Measurements from ENCODE around the gene ATP13A5.

ATP13A5 gene

GRCh38 chr3:193350744-193351143 lies 27.8 kb downstream of the ATP13A5 start:
- no peak for DNase-seq (ENCODE audit: low read depth, low spot score)
- TF ChIP-seq CTCF (IDR thresholded peaks at IDR 0.05; ENCODE audit: low read depth, low read length) = no peak
- H3K4me3 ChIP-seq (ENCODE audit: low read depth, low read length) = no peak overlapping the region
- in situ Hi-C loops (cut with HindIII; ENCODE audit: low sequenced_read_pairs) = no loop called here

DNA sequence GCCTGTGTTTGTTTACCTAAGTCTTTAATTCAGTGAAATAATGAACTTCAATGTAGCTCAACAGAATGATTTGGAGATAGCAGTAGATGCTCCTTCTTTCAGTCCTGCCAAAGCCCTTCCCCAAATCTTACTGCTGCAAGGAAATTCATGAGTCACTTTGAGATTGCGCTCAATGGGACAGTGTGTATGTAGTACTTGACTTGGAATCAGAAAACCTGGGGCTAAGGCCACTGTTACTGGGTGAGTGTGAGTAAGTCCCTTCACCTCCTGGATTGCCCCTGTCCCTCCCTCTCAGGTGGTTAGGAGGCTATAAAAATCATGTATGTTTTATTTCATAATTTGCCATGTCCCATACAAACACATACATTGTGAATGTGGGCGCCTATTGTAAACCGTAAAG lies 29.9 kb downstream of the ATP13A5 start:
- TF ChIP-seq CTCF (IDR thresholded peaks at IDR 0.05; ENCODE audit: low read depth, low read length) = no peak
- in situ Hi-C loops (cut with HindIII; ENCODE audit: low sequenced_read_pairs) = no loop called here
- no peak for DNase-seq (ENCODE audit: low read depth, low spot score)
- no peak overlapping the region for H3K4me3 ChIP-seq (ENCODE audit: low read depth, low read length)

- TF ChIP-seq CTCF (IDR thresholded peaks at IDR 0.05; ENCODE audit: low read depth, low read length) = no peak
- in situ Hi-C loops (cut with HindIII; ENCODE audit: low sequenced_read_pairs) = no loop called here
- peak; percentile 8 for DNase-seq (ENCODE audit: low read depth, low spot score)
- H3K4me3 ChIP-seq (ENCODE audit: low read depth, low read length) = no peak overlapping the region
Measured at GRCh38 chr3:193347521-193348501, 30.7 kb downstream of the ATP13A5 start.

DNA sequence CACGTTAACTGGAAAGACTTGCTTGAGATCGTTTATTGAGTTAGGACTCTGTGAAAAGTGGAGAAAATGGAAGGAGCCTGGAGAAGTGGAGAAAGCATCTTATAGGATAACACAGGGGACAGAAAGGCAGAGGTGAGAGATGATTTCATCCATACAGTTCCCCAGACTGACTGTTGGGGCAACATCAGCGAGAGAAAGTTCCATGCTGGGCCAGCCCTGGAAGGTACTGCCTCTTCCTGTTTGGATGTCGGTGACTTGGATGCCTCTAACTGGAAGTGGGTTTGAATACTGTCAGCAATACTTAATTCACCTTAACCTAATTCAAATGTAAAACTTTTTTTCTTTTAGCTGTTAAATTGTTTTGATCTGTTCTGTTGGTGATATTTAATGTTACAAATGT lies 32.3 kb downstream of the ATP13A5 start:
- no peak for TF ChIP-seq CTCF (IDR thresholded peaks at IDR 0.05; ENCODE audit: low read depth, low read length)
- DNase-seq (ENCODE audit: low read depth, low spot score) = no peak
- no peak overlapping the region for H3K4me3 ChIP-seq (ENCODE audit: low read depth, low read length)
- in situ Hi-C loops (cut with HindIII; ENCODE audit: low sequenced_read_pairs) = no loop called here

GRCh38 chr3:193345431-193345830 lies 33.1 kb downstream of the ATP13A5 start:
- H3K4me3 ChIP-seq (ENCODE audit: low read depth, low read length) = no peak overlapping the region
- no peak for DNase-seq (ENCODE audit: low read depth, low spot score)
- in situ Hi-C loops (cut with HindIII; ENCODE audit: low sequenced_read_pairs) = no loop called here
- TF ChIP-seq CTCF (IDR thresholded peaks at IDR 0.05; ENCODE audit: low read depth, low read length) = no peak

DNA sequence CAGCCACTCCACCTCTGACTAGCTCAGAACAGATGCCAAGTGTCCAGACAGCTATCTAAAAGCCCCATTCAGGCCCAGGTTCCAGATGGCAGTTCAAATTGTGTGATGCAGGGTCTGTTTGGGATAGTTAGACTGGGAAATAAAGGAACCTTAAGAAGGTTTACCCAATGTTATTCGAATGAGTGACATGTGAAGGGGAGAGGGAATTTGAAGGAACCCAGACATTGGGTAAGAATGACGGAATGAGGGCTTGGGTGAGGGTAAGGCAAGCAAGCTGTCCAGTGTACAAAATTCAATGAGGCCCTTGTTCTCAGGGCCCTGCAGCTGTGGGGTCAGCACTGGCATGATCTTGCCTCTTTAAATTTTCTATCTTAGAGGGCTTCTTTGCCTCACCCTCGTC lies 34.1 kb downstream of the ATP13A5 start:
- H3K4me3 ChIP-seq (ENCODE audit: low read depth, low read length) = no peak overlapping the region
- DNase-seq (ENCODE audit: low read depth, low spot score) = no peak
- TF ChIP-seq CTCF (IDR thresholded peaks at IDR 0.05; ENCODE audit: low read depth, low read length) = no peak
- in situ Hi-C loops (cut with HindIII; ENCODE audit: low sequenced_read_pairs) = no loop called here
